ENCODE measurements around the gene CABLES1.
"Not testable (repeated sequence)": the region's sequence is repeated elsewhere in the genome, so short reads cannot be mapped to it uniquely, and the experiment has no call there.

Gene CABLES1

GRCh38 chr18:23143016-23143814 lies 7.9 kb downstream of the CABLES1 start:
- no peak for DNase-seq (ENCODE audit: low spot score)

GRCh38 chr18:23143815-23144261 lies 8.6 kb downstream of the CABLES1 start:
- no peak for DNase-seq (ENCODE audit: low spot score)

- no peak for DNase-seq (ENCODE audit: low spot score)
These were observed 9.4 kb downstream of the CABLES1 start for GRCh38 chr18:23144640-23145039.

GRCh38 chr18:23145621-23146020 lies 10.3 kb downstream of the CABLES1 start:
- DNase-seq (ENCODE audit: low spot score): no peak

- no peak for DNase-seq (ENCODE audit: low spot score)
These were observed 11.7 kb downstream of the CABLES1 start for GRCh38 chr18:23146861-23147469.

- DNase-seq (ENCODE audit: low spot score): no peak
These were observed 13.1 kb downstream of the CABLES1 start for GRCh38 chr18:23148382-23148781.

- no peak for DNase-seq (ENCODE audit: low spot score)
These were observed 14.3 kb downstream of the CABLES1 start for GRCh38 chr18:23149570-23149969.

- no peak for DNase-seq (ENCODE audit: low spot score)
These were observed 16.3 kb downstream of the CABLES1 start for GRCh38 chr18:23151414-23152099.

GRCh38 chr18:23154030-23154429 lies 18.7 kb downstream of the CABLES1 start:
- no peak for DNase-seq (ENCODE audit: low spot score)

GRCh38 chr18:23154823-23155500 lies 19.7 kb downstream of the CABLES1 start:
- DNase-seq (ENCODE audit: low spot score): no peak

- no peak for DNase-seq (ENCODE audit: low spot score)
These were observed 20.3 kb downstream of the CABLES1 start for GRCh38 chr18:23155537-23155936.

GRCh38 chr18:23156134-23156533 lies 20.8 kb downstream of the CABLES1 start:
- no peak for DNase-seq (ENCODE audit: low spot score)

- DNase-seq (ENCODE audit: low spot score): no peak
These were observed 22.8 kb downstream of the CABLES1 start for GRCh38 chr18:23158058-23158457.

- not testable (repeated sequence) for DNase-seq (ENCODE audit: low spot score)
These were observed 23.6 kb downstream of the CABLES1 start for GRCh38 chr18:23158884-23159283.

GRCh38 chr18:23159344-23159743 lies 24.1 kb downstream of the CABLES1 start:
- no peak for DNase-seq (ENCODE audit: low spot score)

- no peak for DNase-seq (ENCODE audit: low spot score)
These were observed 27.2 kb downstream of the CABLES1 start for GRCh38 chr18:23162473-23162872.

- no peak for DNase-seq (ENCODE audit: low spot score)
These were observed 28.7 kb downstream of the CABLES1 start for GRCh38 chr18:23163786-23164533.

GRCh38 chr18:23165271-23166068 lies 30.2 kb downstream of the CABLES1 start:
- no peak for DNase-seq (ENCODE audit: low spot score)

- no peak for DNase-seq (ENCODE audit: low spot score)
These were observed 31.7 kb downstream of the CABLES1 start for GRCh38 chr18:23166891-23167541.

GRCh38 chr18:23169673-23170044 lies 34.4 kb downstream of the CABLES1 start:
- no peak for DNase-seq (ENCODE audit: low spot score)

Data from HuH-7.5 (cell line).